Measurements from ENCODE around the gene FSTL3.
"Not testable (repeated sequence)": the region's sequence is repeated elsewhere in the genome, so short reads cannot be mapped to it uniquely, and the experiment has no call there.

The FSTL3 gene

GRCh38 chr19:682678-683320 lies 6.6 kb downstream of the FSTL3 start:
- DNase-seq (ENCODE audit: low read depth, low spot score): no peak

GRCh38 chr19:685454-685931 lies 9.3 kb downstream of the FSTL3 start:
- DNase-seq (ENCODE audit: low read depth, low spot score): no peak

GRCh38 chr19:686589-687297 lies 10.6 kb downstream of the FSTL3 start:
- no peak for DNase-seq (ENCODE audit: low read depth, low spot score)

- peak; percentile 53 for DNase-seq (ENCODE audit: low read depth, low spot score)
Observed at GRCh38 chr19:687569-688166, 11.5 kb downstream of the FSTL3 start.

GRCh38 chr19:688214-688613 lies 12.0 kb downstream of the FSTL3 start:
- DNase-seq (ENCODE audit: low read depth, low spot score): no peak

- DNase-seq (ENCODE audit: low read depth, low spot score): no peak
Observed at GRCh38 chr19:688992-689391, 12.8 kb downstream of the FSTL3 start.

- DNase-seq (ENCODE audit: low read depth, low spot score): peak; percentile 51
Observed at GRCh38 chr19:690203-690602, 14.0 kb downstream of the FSTL3 start.

GRCh38 chr19:694481-695351 lies 18.5 kb downstream of the FSTL3 start:
- DNase-seq (ENCODE audit: low read depth, low spot score): no peak

GRCh38 chr19:695352-695949 lies 19.3 kb downstream of the FSTL3 start, which contains the start of gene PRSS57:
Gene PRSS57, minus strand, starts transcription at chr19:695452. Its CDS starts 22 bp downstream, at chr19:695430.
- DNase-seq (ENCODE audit: low read depth, low spot score): no peak

- not testable (repeated sequence) for DNase-seq (ENCODE audit: low read depth, low spot score)
Observed at GRCh38 chr19:698529-698928, 22.3 kb downstream of the FSTL3 start.

- peak; percentile 62 for DNase-seq (ENCODE audit: low read depth, low spot score)
Observed at GRCh38 chr19:699885-700284, 23.7 kb downstream of the FSTL3 start.

- not testable (repeated sequence) for DNase-seq (ENCODE audit: low read depth, low spot score)
Observed at GRCh38 chr19:702847-703246, 26.7 kb downstream of the FSTL3 start.

GRCh38 chr19:703329-703650 lies 27.1 kb downstream of the FSTL3 start:
- no peak for DNase-seq (ENCODE audit: low read depth, low spot score)

- peak; percentile 79 for DNase-seq (ENCODE audit: low read depth, low spot score)
Observed at GRCh38 chr19:703651-704446, 27.7 kb downstream of the FSTL3 start.

- DNase-seq (ENCODE audit: low read depth, low spot score): no peak
Observed at GRCh38 chr19:704447-704741, 28.2 kb downstream of the FSTL3 start.

GRCh38 chr19:708154-709143 lies 32.3 kb downstream of the FSTL3 start, which contains the start of gene PALM:
Gene PALM, plus strand, starts transcription at chr19:708935. Its CDS starts 212 bp downstream, at chr19:709147.
- DNase-seq (ENCODE audit: low read depth, low spot score): peak; percentile 41

GRCh38 chr19:709196-709964 lies 33.2 kb downstream of the FSTL3 start:
- DNase-seq (ENCODE audit: low read depth, low spot score): no peak

GRCh38 chr19:709965-710571 lies 33.9 kb downstream of the FSTL3 start:
- DNase-seq (ENCODE audit: low read depth, low spot score): no peak
